ENCODE measurements around the gene YPEL1. TPM values are rescaled to one million over a fixed set of nuclear protein-coding genes. Genes with fewer than 3 reads are reported as not detected.

YPEL1 gene
- total RNA-seq, 4 donors from 2014 or later = 2.9 to 9.0 (median 4.6) TPM; not detected in 1

- WGBS, 2 donors (ENCODE audit: low coverage in 1 of 2) = 92% methylated on average over 15 of the region's 15 CpGs; no CpG with 5 or more reads in 1 of the 2 donors
- no peak overlapping the region for H3K27ac ChIP-seq
- no peak for DNase-seq
- no peaks in the 10 kb centered on the region for H3K27me3 ChIP-seq
- no peaks in the 10 kb centered on the region for H3K9me3 ChIP-seq
- intact Hi-C loops (cut with DNase I; ENCODE audit: low total_unique reads) (no loop called here), in situ Hi-C loops (cut with MboI; ENCODE audit: low pct_ligation_motif_present in 1 of 4, low pct_unique_long_range_greater_than_20kb in 1 of 4, low sequenced_read_pairs in 3 of 4) (no loop called here)
- H3K4me1 ChIP-seq = no peaks in the 10 kb centered on the region
- peaks cover 0 to 35% (median 15%) of the 10 kb centered on the region in 4 donors for H3K36me3 ChIP-seq
- TF ChIP-seq POLR2AphosphoS5 (IDR thresholded peaks at IDR 0.05) = no peak
- no peak for TF ChIP-seq CTCF (IDR thresholded peaks at IDR 0.05)
- TF ChIP-seq EP300 (IDR thresholded peaks at IDR 0.05; ENCODE audit: low read depth) = no peak
- no peak for TF ChIP-seq POLR2A (IDR thresholded peaks at IDR 0.05)
- no peak overlapping the region for H3K4me3 ChIP-seq
Observed at GRCh38 chr22:21677606-21678443, 57.8 kb downstream of the YPEL1 start.

GRCh38 chr22:21674638-21675245 lies 60.9 kb downstream of the YPEL1 start:
- WGBS, 2 donors (ENCODE audit: low coverage in 1 of 2) = 93% methylated on average over 12 of the region's 12 CpGs; no CpG with 5 or more reads in 1 of the 2 donors
- no peaks in the 10 kb centered on the region for H3K9me3 ChIP-seq
- H3K27ac ChIP-seq = no peak overlapping the region
- no peaks in the 10 kb centered on the region for H3K4me1 ChIP-seq
- no peak for DNase-seq
- H3K4me3 ChIP-seq = no peak overlapping the region
- TF ChIP-seq EP300 (IDR thresholded peaks at IDR 0.05; ENCODE audit: low read depth) (no peak), POLR2AphosphoS5 (IDR thresholded peaks at IDR 0.05) (no peak), POLR2A (IDR thresholded peaks at IDR 0.05) (no peak), CTCF (IDR thresholded peaks at IDR 0.05) (no peak)
- H3K27me3 ChIP-seq = no peaks in the 10 kb centered on the region
- intact Hi-C loops (cut with DNase I; ENCODE audit: low total_unique reads) (no loop called here), in situ Hi-C loops (cut with MboI; ENCODE audit: low pct_ligation_motif_present in 1 of 4, low pct_unique_long_range_greater_than_20kb in 1 of 4, low sequenced_read_pairs in 3 of 4) (no loop called here)
- peaks cover 0 to 52% (median 23%) of the 10 kb centered on the region in 4 donors for H3K36me3 ChIP-seq

- H3K9me3 ChIP-seq = no peaks in the 10 kb centered on the region
- in situ Hi-C loops (cut with MboI; ENCODE audit: low pct_ligation_motif_present in 1 of 4, low pct_unique_long_range_greater_than_20kb in 1 of 4, low sequenced_read_pairs in 3 of 4) = no loop called here
- H3K27ac ChIP-seq = no peak overlapping the region
- 93 to 95% methylated on average over 2 to 12 of the region's 12 CpGs for WGBS, 2 donors (ENCODE audit: low coverage in 1 of 2)
- no peak overlapping the region for H3K4me3 ChIP-seq
- H3K4me1 ChIP-seq = no peaks in the 10 kb centered on the region
- DNase-seq = no peak
- H3K36me3 ChIP-seq = peaks cover 0 to 55% (median 23%) of the 10 kb centered on the region in 4 donors
- no peak for TF ChIP-seq POLR2AphosphoS5 (IDR thresholded peaks at IDR 0.05)
- no peak for TF ChIP-seq EP300 (IDR thresholded peaks at IDR 0.05; ENCODE audit: low read depth)
- no peak for TF ChIP-seq CTCF (IDR thresholded peaks at IDR 0.05)
- TF ChIP-seq POLR2A (IDR thresholded peaks at IDR 0.05) = no peak
- intact Hi-C loops (cut with DNase I; ENCODE audit: low total_unique reads) = no loop called here
- H3K27me3 ChIP-seq = no peaks in the 10 kb centered on the region
Observed at GRCh38 chr22:21673534-21674321, 61.9 kb downstream of the YPEL1 start.
